Fibroblast of pulmonary artery (primary cell): ENCODE results near the gene VIT.

ENCODE experiments used
- DNase-seq: peaks from one replicate; pipeline ENCODE4 v3.0.0-alpha.2; 2010; ENCODE audit warnings: low read depth
- H3K4me3 ChIP-seq: replicated peaks from 2 replicates; pipeline ENCODE4 v1.5.1; 2011; ENCODE audit warnings: low read depth, mild to moderate bottlenecking, control low read depth, low read length, moderate library complexity
- CTCF ChIP-seq: IDR thresholded peaks from 2 replicates; pipeline ENCODE4 v1.5.1; 2011; ENCODE audit warnings: mild to moderate bottlenecking, control low read depth, low read length, inconsistent platforms; ENCODE audit errors: missing control alignments

The VIT gene

GRCh38 chr2:36727550-36727949, 31.0 kb downstream of the VIT start:
- DNase-seq, result no peak
- no peak for TF ChIP-seq CTCF
- H3K4me3 ChIP-seq, result no peak overlapping the region

- no peak for TF ChIP-seq CTCF
- H3K4me3 ChIP-seq, result no peak overlapping the region
- no peak for DNase-seq
These were observed 32.6 kb downstream of the VIT start for GRCh38 chr2:36729067-36729466.

GRCh38 chr2:36731941-36732672, 35.6 kb downstream of the VIT start:
- peak; percentile 29 for DNase-seq

GRCh38 chr2:36732673-36733036, 36.1 kb downstream of the VIT start:
- DNase-seq, result no peak
- no peak for TF ChIP-seq CTCF
- no peak overlapping the region for H3K4me3 ChIP-seq

More at GRCh38 chr2:36731941-36732672, 35.6 kb downstream of the VIT start:
- TF ChIP-seq CTCF, result no peak
- H3K4me3 ChIP-seq, result no peak overlapping the region

GRCh38 chr2:36733215-36733614, 36.7 kb downstream of the VIT start:
- no peak overlapping the region for H3K4me3 ChIP-seq
- no peak for DNase-seq
- no peak for TF ChIP-seq CTCF

- DNase-seq, result peak; percentile 32
- no peak overlapping the region for H3K4me3 ChIP-seq
- no peak for TF ChIP-seq CTCF
These were observed 37.8 kb downstream of the VIT start for GRCh38 chr2:36734304-36734703.

- no peak for TF ChIP-seq CTCF
- DNase-seq, result no peak
- no peak overlapping the region for H3K4me3 ChIP-seq
These were observed 40.7 kb downstream of the VIT start for GRCh38 chr2:36737131-36737750.
